Activated naive CD8-positive, alpha-beta T cell treated with anti-CD3 and anti-CD28 coated beads for 36 hours (primary cell): Measurements from ENCODE around the gene SYT1. TPM values are rescaled to one million over a fixed set of nuclear protein-coding genes. Genes with fewer than 3 reads are reported as not detected.

ENCODE experiments used
- DNase-seq: peaks from one replicate; pipeline ENCODE4 v3.0.0; 2021
- H3K27ac Mint-ChIP-seq: one replicate; pipeline ENCODE4 v1.8.0; 2022; ENCODE audit warnings: mild to moderate bottlenecking, moderate library complexity, mixed read lengths
- H3K27me3 Mint-ChIP-seq: one replicate; pipeline ENCODE4 v1.8.0; 2022; ENCODE audit warnings: mild to moderate bottlenecking, mixed read lengths
- H3K36me3 Mint-ChIP-seq: one replicate; pipeline ENCODE4 v1.8.0; 2021; ENCODE audit warnings: mild to moderate bottlenecking, mixed read lengths
- H3K4me1 Mint-ChIP-seq: one replicate; pipeline ENCODE4 v1.8.0; 2021; ENCODE audit warnings: mixed read lengths
- H3K4me3 Mint-ChIP-seq: one replicate; pipeline ENCODE4 v1.8.0; 2022; ENCODE audit warnings: mild to moderate bottlenecking, moderate library complexity, mixed read lengths
- H3K9me3 Mint-ChIP-seq: one replicate; pipeline ENCODE4 v1.8.0; 2022; ENCODE audit warnings: mixed read lengths
- total RNA-seq, 2 experiments: library from RNA; stranded (reverse); gene quantifications; one replicate each; pipeline ENCODE4 v1.2.3, GENCODE V29; 2021

The SYT1 gene
- total RNA-seq, 2 experiments from 2014 or later = not detected

DNA sequence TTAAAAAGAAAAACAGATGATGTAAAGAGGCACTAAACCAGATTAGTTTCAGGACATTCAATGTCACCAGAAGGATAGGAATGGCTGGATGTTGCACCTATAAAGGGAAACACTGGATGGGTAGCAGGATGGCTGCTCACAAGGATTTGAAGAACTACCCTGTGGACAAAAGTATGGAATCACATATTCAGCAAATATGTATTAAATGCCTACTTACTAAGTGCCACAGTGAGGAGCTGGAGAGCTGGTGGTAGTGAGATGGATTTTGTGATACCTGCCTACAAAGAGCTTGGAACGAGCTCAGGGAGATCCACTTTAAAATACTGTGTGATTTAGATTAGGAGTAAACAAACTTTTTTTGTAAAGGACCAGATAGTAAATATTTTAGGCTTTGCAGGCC lies 510.0 kb downstream of the SYT1 start:
- H3K36me3 Mint-ChIP-seq = no peaks in the 10 kb centered on the region
- no peak overlapping the region for H3K27ac Mint-ChIP-seq
- DNase-seq = no peak
- no peaks in the 10 kb centered on the region for H3K4me1 Mint-ChIP-seq
- H3K27me3 Mint-ChIP-seq = no peaks in the 10 kb centered on the region
- H3K4me3 Mint-ChIP-seq = no peak overlapping the region
- H3K9me3 Mint-ChIP-seq = no peaks in the 10 kb centered on the region

DNA sequence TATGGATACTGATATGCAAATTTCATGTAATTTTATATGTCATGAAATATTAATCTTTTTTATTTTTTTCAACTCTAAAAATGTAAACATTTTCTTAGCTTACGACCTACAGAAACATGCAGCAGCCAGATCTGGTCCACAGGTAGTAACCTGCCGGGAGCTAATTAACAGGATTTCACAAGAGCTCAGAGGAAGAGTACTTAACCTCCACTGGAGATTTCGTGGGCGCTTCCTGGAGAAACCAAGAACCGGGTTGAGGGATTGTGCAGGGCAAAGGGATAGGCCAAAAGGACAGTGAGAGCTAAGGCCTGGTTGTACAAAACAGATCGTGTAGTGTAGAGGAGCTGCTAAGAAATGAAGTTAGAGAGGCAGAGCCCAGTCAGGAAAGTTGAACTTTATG lies 510.5 kb downstream of the SYT1 start:
- Mint-ChIP-seq H3K27me3 (no peaks in the 10 kb centered on the region), H3K4me1 (no peaks in the 10 kb centered on the region), H3K36me3 (no peaks in the 10 kb centered on the region)

GRCh38 chr12:79378496-79378895 lies 513.9 kb downstream of the SYT1 start:
- H3K36me3 Mint-ChIP-seq = no peaks in the 10 kb centered on the region
- H3K27ac Mint-ChIP-seq = no peak overlapping the region
- H3K9me3 Mint-ChIP-seq = no peaks in the 10 kb centered on the region
- H3K27me3 Mint-ChIP-seq = no peaks in the 10 kb centered on the region
- no peaks in the 10 kb centered on the region for H3K4me1 Mint-ChIP-seq
- no peak overlapping the region for H3K4me3 Mint-ChIP-seq
- no peak for DNase-seq

More for the DNA sequence above, 510.5 kb downstream of the SYT1 start:
- no peak overlapping the region for H3K4me3 Mint-ChIP-seq
- H3K27ac Mint-ChIP-seq = no peak overlapping the region
- no peak for DNase-seq
- H3K9me3 Mint-ChIP-seq = no peaks in the 10 kb centered on the region

DNA sequence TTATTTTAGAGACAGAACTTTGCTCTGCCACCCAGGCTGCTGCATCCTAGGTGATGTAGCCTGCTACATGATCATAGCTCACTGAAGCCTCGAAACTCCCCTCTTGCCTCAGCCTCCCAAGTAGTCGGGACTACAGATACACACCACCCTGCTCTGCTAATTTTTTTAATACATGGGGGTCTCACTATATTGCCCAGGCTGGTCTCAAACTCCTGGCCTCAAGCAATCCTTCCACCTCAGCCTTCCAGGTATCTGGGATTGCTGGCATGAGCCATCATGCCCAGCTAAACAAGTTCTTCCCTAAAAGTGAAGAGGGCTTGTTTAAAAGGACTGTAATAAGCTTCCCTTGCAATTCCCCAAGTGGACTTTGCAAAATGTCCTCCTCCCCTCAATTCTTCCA lies 515.8 kb downstream of the SYT1 start:
- H3K4me1 Mint-ChIP-seq = no peaks in the 10 kb centered on the region
- no peak overlapping the region for H3K4me3 Mint-ChIP-seq
- no peaks in the 10 kb centered on the region for H3K27me3 Mint-ChIP-seq
- no peaks in the 10 kb centered on the region for H3K36me3 Mint-ChIP-seq
- H3K9me3 Mint-ChIP-seq = no peaks in the 10 kb centered on the region
- no peak overlapping the region for H3K27ac Mint-ChIP-seq
- no peak for DNase-seq

GRCh38 chr12:79381248-79382208 lies 517.0 kb downstream of the SYT1 start:
- Mint-ChIP-seq H3K27ac (no peak overlapping the region), H3K9me3 (no peaks in the 10 kb centered on the region), H3K27me3 (no peaks in the 10 kb centered on the region), H3K4me3 (no peak overlapping the region), H3K4me1 (no peaks in the 10 kb centered on the region), H3K36me3 (no peaks in the 10 kb centered on the region)
- no peak for DNase-seq

DNA sequence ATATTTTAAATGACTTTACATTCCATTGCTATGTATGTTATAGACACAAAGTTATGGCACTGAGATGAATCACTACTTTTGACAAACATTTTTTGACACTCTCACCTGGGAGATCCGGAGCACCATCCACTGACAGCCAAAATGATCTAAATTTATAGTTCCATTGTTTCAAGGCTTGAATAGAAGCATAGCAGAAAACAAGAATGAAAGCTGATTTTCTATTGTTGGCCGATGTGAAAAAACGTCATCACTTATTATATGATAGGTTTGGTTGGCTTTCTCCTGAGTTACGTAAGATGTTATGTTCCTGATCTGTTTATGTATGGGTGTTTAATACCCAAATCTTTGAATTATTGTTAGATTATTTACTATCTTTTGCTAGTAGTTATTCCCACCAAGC lies 520.0 kb downstream of the SYT1 start:
- H3K4me3 Mint-ChIP-seq = no peak overlapping the region
- H3K9me3 Mint-ChIP-seq = no peaks in the 10 kb centered on the region
- DNase-seq = no peak
- no peak overlapping the region for H3K27ac Mint-ChIP-seq
- H3K27me3 Mint-ChIP-seq = no peaks in the 10 kb centered on the region
- H3K4me1 Mint-ChIP-seq = no peaks in the 10 kb centered on the region
- H3K36me3 Mint-ChIP-seq = no peaks in the 10 kb centered on the region

GRCh38 chr12:79388011-79388410 lies 523.4 kb downstream of the SYT1 start:
- H3K4me1 Mint-ChIP-seq = no peaks in the 10 kb centered on the region
- H3K27me3 Mint-ChIP-seq = no peaks in the 10 kb centered on the region
- no peak overlapping the region for H3K4me3 Mint-ChIP-seq
- no peak overlapping the region for H3K27ac Mint-ChIP-seq
- no peak for DNase-seq
- H3K9me3 Mint-ChIP-seq = no peaks in the 10 kb centered on the region
- H3K36me3 Mint-ChIP-seq = no peaks in the 10 kb centered on the region

GRCh38 chr12:79393842-79394241 lies 529.3 kb downstream of the SYT1 start:
- Mint-ChIP-seq H3K4me1 (no peaks in the 10 kb centered on the region), H3K27ac (no peak overlapping the region), H3K27me3 (peaks cover 11% of the 10 kb centered on the region), H3K36me3 (no peaks in the 10 kb centered on the region), H3K9me3 (no peaks in the 10 kb centered on the region), H3K4me3 (no peak overlapping the region)
- DNase-seq = no peak

DNA sequence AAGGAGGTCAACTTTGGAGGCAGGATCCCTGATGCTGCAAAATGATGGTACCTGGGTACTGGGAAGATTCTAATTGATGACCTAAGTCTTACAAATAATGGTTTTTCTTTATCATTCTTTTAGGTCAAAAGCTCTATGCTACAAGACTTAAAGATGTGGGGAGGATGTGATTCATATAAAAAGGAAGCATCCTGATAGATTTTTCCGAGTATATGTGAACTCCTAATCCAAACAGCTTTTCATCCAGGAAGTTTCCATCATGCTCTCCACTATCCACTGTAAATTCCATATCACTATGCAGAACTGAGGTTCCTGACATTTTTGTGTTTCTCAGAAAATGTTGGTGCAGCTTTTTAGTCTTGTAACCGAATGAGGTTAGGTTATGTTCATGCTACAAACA lies 533.0 kb downstream of the SYT1 start:
- Mint-ChIP-seq H3K36me3 (no peaks in the 10 kb centered on the region), H3K9me3 (no peaks in the 10 kb centered on the region), H3K4me3 (no peak overlapping the region), H3K4me1 (no peaks in the 10 kb centered on the region), H3K27ac (no peak overlapping the region), H3K27me3 (peaks cover 11% of the 10 kb centered on the region)
- DNase-seq = no peak

- no peaks in the 10 kb centered on the region for H3K36me3 Mint-ChIP-seq
- H3K4me1 Mint-ChIP-seq = no peaks in the 10 kb centered on the region
- H3K27ac Mint-ChIP-seq = no peak overlapping the region
- H3K4me3 Mint-ChIP-seq = no peak overlapping the region
- H3K27me3 Mint-ChIP-seq = peaks cover under 1% of the 10 kb centered on the region
- H3K9me3 Mint-ChIP-seq = no peaks in the 10 kb centered on the region
- DNase-seq = no peak
These were observed 535.9 kb downstream of the SYT1 start for GRCh38 chr12:79400481-79400880.

GRCh38 chr12:79402606-79403005 lies 538.0 kb downstream of the SYT1 start:
- Mint-ChIP-seq H3K4me3 (no peak overlapping the region), H3K9me3 (no peaks in the 10 kb centered on the region), H3K4me1 (no peaks in the 10 kb centered on the region), H3K27me3 (no peaks in the 10 kb centered on the region), H3K27ac (no peak overlapping the region), H3K36me3 (no peaks in the 10 kb centered on the region)
- no peak for DNase-seq

DNA sequence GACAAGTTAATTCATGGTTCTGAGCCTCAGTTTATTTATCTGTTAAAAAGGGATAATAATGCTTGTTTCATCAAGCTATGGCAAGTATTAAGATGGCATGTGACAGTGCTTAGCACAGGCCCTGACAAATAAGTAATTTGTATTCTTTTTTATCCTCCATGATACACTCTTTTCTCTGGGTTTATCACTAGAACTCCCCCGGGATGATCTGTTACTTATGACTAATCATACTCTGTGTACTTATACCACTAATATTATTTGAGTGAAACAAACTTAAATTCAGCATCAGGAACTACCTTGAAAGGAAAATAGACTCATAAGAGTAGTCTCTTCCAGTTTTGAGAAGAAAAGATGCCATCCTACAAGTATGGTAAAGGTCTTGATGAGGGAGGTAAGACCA lies 542.4 kb downstream of the SYT1 start:
- Mint-ChIP-seq H3K27ac (no peak overlapping the region), H3K4me1 (no peaks in the 10 kb centered on the region), H3K4me3 (no peak overlapping the region), H3K9me3 (no peaks in the 10 kb centered on the region), H3K27me3 (no peaks in the 10 kb centered on the region), H3K36me3 (no peaks in the 10 kb centered on the region)
- DNase-seq = no peak

DNA sequence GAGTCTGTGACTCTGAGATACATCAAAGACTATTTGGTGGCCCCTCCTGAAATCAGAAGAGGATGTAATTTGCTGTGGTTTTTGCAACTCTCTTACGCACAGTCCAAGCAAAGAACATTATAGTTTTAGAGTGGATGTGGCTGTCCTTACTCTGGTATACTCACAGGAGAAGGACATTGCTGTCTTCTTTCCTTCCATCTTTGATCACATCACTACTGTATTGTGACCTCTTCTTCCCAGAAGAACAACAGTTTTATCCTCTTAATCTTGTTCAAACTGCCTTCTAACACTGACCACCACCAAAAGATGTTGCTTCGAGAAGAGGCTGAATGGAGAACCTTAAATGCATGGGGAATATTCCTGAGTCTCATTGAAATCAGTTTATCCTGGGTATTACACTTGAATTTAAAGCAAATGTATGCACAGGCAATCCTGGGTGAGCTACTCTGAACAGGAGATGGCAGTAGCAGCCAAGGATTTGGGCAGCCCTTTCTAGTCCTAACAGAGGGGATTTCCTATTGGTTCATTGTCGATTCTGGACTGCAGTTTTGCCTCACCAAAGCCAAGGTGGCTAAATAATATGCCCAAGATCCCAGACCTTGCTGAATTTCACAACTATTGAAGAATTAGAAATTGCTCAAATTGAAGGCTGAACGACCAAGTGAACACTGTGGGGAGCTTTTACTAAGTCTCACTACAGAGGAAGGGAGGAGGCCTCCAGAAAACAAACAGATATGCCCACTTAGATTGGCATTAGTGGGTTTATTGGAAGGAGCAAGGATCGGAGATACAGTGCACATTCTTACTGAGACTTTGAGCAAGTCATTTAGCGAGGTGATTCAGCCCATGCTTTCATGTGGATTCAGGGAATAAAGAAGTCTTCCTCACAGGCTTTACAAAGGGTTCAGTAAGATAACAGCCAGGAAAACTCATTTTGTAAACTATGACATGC lies 543.4 kb downstream of the SYT1 start:
- H3K9me3 Mint-ChIP-seq = no peaks in the 10 kb centered on the region
- peak; percentile 9 for DNase-seq
- H3K36me3 Mint-ChIP-seq = no peaks in the 10 kb centered on the region
- no peak overlapping the region for H3K27ac Mint-ChIP-seq
- H3K4me3 Mint-ChIP-seq = no peak overlapping the region
- H3K4me1 Mint-ChIP-seq = no peaks in the 10 kb centered on the region
- H3K27me3 Mint-ChIP-seq = no peaks in the 10 kb centered on the region

DNA sequence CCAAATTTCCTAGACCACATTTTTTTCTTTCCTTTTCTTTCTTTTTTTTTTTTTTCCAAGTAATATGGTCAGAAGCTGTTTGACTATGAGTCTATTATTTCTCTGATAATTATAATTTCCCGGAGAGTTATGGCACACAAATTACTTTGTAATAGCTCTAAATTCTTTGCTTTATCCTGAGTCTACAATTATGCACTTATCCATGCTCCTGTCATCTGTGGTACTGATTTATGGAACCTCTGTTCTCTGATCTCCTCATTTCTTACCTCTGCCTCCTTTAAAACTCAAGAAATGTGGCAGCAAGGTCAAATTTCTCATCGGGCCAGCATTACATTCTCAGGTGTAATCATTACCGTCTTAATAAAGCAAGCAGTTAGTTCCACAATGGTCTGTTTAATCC lies 544.1 kb downstream of the SYT1 start:
- Mint-ChIP-seq H3K27me3 (no peaks in the 10 kb centered on the region), H3K4me3 (no peak overlapping the region), H3K27ac (no peak overlapping the region), H3K9me3 (no peaks in the 10 kb centered on the region), H3K36me3 (no peaks in the 10 kb centered on the region), H3K4me1 (no peaks in the 10 kb centered on the region)
- DNase-seq = no peak

DNA sequence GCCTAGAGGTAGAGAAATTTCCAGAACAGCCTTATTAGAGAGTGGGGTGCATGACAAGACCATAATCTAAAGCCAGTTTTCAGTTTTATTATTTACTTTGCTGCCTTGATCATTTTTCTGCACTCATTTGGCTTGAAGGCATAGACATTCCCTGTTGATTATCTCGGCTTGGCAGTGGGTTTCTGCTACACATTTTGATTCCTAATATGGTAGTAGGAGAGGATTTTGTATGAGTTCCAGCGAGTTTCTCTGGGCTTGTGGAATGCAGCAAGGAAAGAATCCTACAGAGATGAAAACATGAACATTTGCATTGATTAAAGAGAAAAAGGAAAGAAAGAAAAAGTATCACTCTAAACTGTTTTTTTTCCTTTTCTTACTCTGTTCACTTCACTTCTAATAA lies 545.0 kb downstream of the SYT1 start:
- Mint-ChIP-seq H3K9me3 (no peaks in the 10 kb centered on the region), H3K4me1 (no peaks in the 10 kb centered on the region), H3K36me3 (no peaks in the 10 kb centered on the region), H3K27me3 (no peaks in the 10 kb centered on the region), H3K4me3 (no peak overlapping the region), H3K27ac (no peak overlapping the region)
- no peak for DNase-seq
